Muscle layer of colon (tissue), 2 donors: ENCODE results near the gene PCIF1.

ENCODE experiments used
- H3K27ac ChIP-seq: one replicate; pipeline ENCODE4 v1.7.0; 2013; ENCODE audit warnings: low read depth, mild to moderate bottlenecking, low read length, moderate library complexity
- H3K27me3 ChIP-seq, 2 donors: one replicate each; pipeline ENCODE4 v1.7.0; 2013; ENCODE audit warnings: low read length in 2 of 2, mild to moderate bottlenecking in 2 of 2; ENCODE audit not compliant: insufficient read depth in 2 of 2, control insufficient read depth in 1 of 2
- H3K36me3 ChIP-seq: one replicate; pipeline ENCODE4 v1.7.0; 2013; ENCODE audit warnings: mild to moderate bottlenecking, low read length; ENCODE audit not compliant: insufficient read depth
- H3K4me1 ChIP-seq: one replicate; pipeline ENCODE4 v1.7.0; 2013; ENCODE audit warnings: mild to moderate bottlenecking, low read length; ENCODE audit not compliant: insufficient read depth
- H3K4me3 ChIP-seq, 2 donors: one replicate each; pipeline ENCODE4 v1.7.0; 2013; ENCODE audit warnings: low read length in 2 of 2, low read depth in 1 of 2, mild to moderate bottlenecking in 1 of 2, moderate library complexity in 1 of 2
- H3K9ac ChIP-seq: one replicate; pipeline ENCODE4 v1.7.0; 2013; ENCODE audit warnings: low read length
- H3K9me3 ChIP-seq: one replicate; pipeline ENCODE4 v1.7.0; 2013; ENCODE audit warnings: mild to moderate bottlenecking, low read length
- donor health status: abdominal sarcoma.
- donor health status: Adenocarcinoma of cecum.

Gene PCIF1

DNA sequence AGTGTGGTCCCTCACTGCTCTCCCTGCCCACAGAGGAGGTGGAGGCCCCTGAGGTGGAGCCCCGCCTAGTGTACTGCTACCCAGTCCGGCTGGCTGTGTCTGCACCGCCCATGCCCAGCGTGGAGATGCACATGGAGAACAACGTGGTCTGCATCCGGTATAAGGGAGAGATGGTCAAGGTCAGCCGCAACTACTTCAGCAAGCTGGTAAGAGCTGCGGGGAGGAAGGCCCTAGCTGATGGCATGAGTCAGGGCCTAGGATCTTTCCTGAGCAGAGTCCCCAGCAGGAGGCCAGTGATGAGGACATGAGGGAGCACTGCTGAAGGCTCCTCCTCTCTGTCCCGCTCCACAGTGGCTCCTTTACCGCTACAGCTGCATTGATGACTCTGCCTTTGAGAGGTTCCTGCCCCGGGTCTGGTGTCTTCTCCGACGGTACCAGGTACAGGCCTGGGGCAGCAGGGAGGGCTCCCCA lies 11.2 kb downstream of the PCIF1 start:
- peaks cover 89% of the 10 kb centered on the region for H3K36me3 ChIP-seq
- no peaks in the 10 kb centered on the region for H3K9me3 ChIP-seq
- no peaks in the 10 kb centered on the region for H3K27me3 ChIP-seq
- no peak overlapping the region for H3K9ac ChIP-seq
- H3K27ac ChIP-seq = no peak overlapping the region
- no peak overlapping the region for H3K4me3 ChIP-seq
- H3K4me1 ChIP-seq = no peaks in the 10 kb centered on the region

DNA sequence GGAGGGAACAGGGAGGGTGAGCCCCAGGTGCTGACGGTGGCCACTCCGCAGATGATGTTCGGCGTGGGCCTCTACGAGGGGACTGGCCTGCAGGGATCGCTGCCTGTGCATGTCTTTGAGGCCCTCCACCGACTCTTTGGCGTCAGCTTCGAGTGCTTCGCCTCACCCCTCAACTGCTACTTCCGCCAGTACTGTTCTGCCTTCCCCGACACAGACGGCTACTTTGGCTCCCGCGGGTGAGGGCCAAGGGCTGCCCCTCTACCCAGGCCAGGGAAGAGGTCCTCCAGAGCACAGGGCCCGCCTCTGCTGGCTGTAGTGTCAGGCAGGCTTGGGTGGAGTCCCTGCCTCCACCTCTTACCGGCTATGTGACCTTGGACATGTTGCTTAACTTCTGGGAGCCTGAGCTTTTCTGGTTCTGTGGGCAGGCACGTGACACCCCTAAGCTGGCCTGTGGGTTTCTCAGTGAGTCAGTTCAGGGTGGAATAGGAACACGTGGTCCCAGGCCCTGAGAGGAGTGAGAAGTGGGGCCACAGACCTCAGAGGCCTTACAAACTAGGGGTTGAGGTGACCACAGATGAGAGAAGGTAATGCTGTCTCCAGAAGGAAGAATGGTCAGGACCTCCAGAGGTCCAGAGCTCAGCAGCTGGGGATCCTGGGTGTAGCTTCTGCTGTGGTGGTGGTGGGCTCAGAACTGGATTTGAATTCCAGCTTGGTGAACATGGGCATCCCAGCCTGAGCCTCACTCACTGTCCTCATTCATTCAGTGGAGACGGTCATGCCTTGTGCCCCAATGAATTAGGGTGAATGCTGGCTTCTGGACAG lies 11.9 kb downstream of the PCIF1 start:
- H3K27ac ChIP-seq = peak overlapping the region; percentile 34
- H3K9ac ChIP-seq = no peak overlapping the region

DNA sequence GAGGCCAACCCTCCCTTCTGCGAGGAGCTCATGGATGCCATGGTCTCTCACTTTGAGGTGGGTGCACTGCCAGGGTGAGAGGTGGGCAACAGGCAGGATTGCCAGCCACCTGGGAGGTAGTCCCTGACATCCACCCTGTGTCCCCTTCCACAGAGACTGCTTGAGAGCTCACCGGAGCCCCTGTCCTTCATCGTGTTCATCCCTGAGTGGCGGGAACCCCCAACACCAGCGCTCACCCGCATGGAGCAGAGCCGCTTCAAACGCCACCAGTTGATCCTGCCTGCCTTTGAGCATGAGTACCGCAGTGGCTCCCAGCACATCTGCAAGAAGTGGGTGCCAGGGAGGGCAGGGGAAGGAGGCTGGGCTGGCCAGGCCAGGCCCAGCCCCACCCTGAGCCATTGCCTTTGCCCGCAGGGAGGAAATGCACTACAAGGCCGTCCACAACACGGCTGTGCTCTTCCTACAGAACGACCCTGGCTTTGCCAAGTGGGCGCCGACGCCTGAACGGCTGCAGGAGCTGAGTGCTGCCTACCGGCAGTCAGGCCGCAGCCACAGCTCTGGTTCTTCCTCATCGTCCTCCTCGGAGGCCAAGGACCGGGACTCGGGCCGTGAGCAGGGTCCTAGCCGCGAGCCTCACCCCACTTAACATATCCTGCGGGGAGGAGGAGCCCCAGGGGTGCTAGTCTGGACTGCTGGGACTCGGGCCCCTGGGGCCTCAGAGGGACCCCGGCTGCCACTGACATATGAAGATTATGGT lies 12.8 kb downstream of the PCIF1 start:
- peaks cover 98% of the 10 kb centered on the region for H3K36me3 ChIP-seq
- H3K9me3 ChIP-seq = no peaks in the 10 kb centered on the region
- H3K4me3 ChIP-seq = no peak overlapping the region
- no peak overlapping the region for H3K9ac ChIP-seq
- H3K27ac ChIP-seq = no peak overlapping the region
- H3K4me1 ChIP-seq = no peaks in the 10 kb centered on the region
- H3K27me3 ChIP-seq = no peaks in the 10 kb centered on the region

More for the DNA sequence above, 11.9 kb downstream of the PCIF1 start:
- H3K4me1 ChIP-seq = no peaks in the 10 kb centered on the region
- no peaks in the 10 kb centered on the region for H3K9me3 ChIP-seq
- no peak overlapping the region for H3K4me3 ChIP-seq
- peaks cover 89% of the 10 kb centered on the region for H3K36me3 ChIP-seq
- H3K27me3 ChIP-seq = no peaks in the 10 kb centered on the region

DNA sequence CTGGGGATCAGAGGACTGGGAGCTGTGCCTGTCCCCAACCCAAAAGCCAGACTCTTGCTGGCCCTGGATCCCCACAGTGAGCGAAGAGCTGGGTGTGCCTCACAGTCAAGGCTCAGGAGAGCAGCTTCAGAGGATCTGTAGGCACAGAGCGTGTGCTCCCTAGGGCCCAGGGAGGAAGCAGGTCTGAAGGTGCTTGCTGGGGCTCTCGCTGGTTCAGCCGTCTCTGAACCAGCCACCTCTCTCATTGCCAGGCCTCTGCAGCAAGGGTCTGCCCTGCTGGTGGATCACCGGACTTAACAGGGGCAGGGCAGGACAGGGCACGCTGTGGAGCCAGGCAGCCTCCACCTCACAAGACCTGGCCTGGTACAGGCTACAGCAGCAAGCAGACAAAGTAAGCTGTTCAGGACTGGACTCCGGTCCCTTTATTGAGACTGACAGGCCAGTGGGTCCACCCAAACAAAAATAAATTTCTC lies 13.8 kb downstream of the PCIF1 start:
- Histone ChIP-seq H3K36me3 (peaks cover 98% of the 10 kb centered on the region), H3K27ac (no peak overlapping the region), H3K9me3 (no peaks in the 10 kb centered on the region), H3K4me3 (no peak overlapping the region), H3K9ac (no peak overlapping the region), H3K27me3 (no peaks in the 10 kb centered on the region), H3K4me1 (no peaks in the 10 kb centered on the region)

DNA sequence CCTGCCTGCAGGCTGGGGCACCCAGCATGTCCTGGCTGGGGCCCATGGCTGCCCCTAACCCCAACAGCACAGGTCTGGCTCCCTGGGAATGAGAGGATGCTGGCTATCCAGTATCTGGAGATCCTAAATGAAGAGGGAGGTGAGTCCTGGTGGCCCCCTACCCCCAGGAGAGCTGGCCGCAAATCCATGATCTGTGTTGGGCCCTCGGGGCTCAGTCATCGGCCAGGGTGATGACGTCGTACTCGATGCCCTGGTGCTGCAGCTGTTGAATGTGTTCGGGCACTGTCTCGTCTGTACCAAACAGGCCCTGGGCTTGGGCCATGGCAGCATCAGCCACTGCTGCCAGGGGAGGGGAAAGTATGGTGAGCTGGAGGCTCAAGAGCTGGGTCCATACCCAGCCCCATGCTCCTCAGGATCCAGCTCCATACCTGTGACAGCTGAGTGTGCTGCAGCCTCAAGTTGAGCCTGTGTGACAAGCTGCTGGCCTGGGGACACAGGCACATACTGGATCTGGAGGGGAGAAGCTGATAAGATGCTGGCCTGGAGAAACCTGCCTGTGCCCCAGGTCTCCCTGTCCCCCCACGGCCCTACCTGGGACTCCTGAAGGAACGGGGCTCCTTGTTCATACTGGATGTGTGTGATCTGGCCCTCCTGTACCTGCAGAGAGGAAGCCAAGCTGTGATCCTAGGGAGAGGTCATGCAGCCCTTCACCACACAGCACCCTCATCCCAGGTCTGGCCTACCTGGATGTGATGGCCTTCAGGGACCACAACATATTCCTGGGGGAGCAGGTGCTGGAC lies 14.5 kb downstream of the PCIF1 start:
- Histone ChIP-seq H3K27me3 (no peaks in the 10 kb centered on the region), H3K27ac (no peak overlapping the region), H3K9me3 (no peaks in the 10 kb centered on the region), H3K4me1 (no peaks in the 10 kb centered on the region), H3K9ac (no peak overlapping the region), H3K36me3 (peaks cover 98% of the 10 kb centered on the region), H3K4me3 (no peak overlapping the region)

DNA sequence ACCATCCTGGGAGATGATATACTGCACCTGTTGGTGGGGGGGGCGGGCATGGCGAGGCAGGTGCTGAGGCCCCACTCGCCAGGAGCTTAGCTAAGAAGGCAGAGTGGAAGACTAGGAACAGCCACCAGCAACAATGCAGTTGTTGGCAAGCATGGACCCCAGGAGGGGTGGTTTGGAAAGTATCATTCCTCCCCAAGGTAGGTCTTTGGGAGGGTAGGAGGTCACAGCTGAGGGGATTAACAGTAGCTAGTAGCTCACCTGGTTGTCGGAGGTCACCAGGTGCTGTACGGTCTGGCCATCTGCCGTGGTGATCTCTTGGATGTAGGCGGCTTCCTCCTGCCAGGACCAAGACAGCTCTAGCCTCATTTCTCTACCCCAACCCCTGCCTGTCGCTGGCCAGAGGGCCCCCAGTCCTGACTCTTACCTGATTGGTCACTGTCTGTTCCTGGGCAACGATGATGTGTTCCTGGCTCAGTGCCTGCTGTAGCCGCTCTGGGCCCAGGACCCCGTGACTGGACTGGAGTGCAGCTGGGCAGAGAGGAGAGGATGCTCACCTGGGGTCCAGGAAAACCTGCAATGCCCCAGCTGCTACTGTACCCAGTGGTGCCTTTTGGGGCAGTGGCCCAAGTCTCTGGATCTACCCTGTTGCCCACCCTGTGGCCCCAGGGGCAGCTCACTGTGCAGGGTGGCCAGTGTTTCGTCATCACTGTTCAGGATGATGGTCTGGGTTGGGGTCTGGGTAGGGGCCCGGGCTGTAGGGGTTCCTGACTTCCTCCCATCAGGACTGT lies 15.3 kb downstream of the PCIF1 start:
- H3K4me3 ChIP-seq = no peak overlapping the region
- H3K9me3 ChIP-seq = no peaks in the 10 kb centered on the region
- peaks cover 92% of the 10 kb centered on the region for H3K36me3 ChIP-seq
- H3K27me3 ChIP-seq = no peaks in the 10 kb centered on the region
- no peak overlapping the region for H3K9ac ChIP-seq
- H3K4me1 ChIP-seq = no peaks in the 10 kb centered on the region
- no peak overlapping the region for H3K27ac ChIP-seq

DNA sequence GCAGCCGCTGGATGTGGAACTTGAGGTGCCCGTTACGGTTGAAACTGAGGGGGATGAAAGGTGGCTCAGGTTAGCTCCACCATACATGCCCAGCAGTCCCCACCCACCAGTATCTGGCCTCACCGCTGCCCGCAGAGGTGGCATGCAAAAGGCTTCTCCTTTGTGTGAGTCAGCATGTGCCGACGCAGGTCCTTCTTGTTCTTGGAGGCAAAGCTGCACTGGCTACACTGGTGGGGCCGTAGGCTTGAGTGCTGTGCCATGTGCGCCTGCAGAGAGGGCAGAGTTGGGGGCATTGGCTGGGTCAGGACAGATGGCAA lies 15.8 kb downstream of the PCIF1 start:
- Histone ChIP-seq H3K27ac (no peak overlapping the region), H3K9me3 (no peaks in the 10 kb centered on the region), H3K27me3 (no peaks in the 10 kb centered on the region), H3K9ac (no peak overlapping the region), H3K4me1 (no peaks in the 10 kb centered on the region), H3K36me3 (peaks cover 87% of the 10 kb centered on the region), H3K4me3 (no peak overlapping the region)

DNA sequence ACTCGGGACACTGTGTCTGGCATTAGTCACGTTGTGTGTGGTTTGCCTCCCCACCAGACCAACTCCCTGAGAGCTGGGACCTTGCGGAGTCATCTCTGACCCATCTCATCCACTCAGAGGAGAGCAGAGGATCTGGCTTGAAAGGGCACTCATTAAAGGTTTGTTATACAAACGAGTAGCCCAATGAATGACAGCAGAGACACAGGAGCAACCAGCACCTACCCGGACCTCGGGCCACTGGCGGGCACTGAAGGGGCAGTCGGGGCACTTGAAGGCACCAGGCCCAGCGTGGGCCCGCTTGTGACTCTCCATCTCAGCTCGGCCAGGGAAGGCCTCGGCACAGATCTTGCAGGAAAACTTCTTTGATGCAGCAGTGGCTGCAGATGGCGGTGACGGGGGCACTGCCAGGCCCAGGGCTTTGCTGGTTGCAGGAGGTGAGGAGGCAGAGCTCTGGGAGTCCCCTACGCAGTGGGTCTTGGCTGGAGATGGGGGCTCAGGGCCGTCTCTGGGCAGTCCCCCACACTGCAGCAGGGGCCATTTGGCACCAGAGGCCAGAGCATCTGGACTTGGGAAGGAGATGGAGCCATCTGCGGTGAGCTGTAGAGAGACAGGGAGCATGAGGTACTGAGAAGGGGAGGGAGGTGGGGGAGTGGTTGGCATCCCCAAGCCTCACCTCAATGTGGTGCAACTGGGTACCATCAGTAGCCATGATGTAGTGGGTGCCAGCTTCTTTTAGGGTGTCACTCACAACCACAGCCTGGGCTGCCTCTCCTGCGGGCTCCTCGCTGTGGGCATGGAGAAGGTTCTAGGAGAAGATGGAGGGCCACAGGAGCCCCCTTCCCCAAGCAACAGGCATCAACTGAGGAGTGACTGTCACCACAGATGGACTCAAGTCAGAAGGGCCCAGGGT lies 17.7 kb downstream of the PCIF1 start:
- Histone ChIP-seq H3K27ac (no peak overlapping the region), H3K36me3 (peaks cover 68% of the 10 kb centered on the region)

DNA sequence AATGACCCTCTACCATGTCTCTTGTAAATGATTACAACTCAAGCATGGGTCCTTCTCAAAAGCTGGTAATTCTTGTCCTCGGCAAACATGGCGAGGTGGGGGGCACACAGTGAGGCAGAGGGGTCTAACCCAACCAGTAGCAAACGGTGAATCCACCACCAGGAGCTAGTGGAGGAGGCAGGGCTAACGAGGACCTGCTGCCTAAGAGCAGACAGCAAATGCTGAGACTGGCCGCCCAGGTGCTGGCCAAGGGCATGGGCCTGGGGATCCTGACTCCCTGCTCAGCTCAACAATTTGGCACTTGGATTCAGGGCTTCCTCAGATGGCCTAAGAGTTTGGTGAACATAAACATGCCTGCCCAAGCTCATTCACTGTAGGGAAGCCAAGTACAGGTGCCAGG lies 18.4 kb downstream of the PCIF1 start:
- Histone ChIP-seq H3K27ac (no peak overlapping the region), H3K36me3 (peaks cover 63% of the 10 kb centered on the region), H3K4me3 (no peak overlapping the region), H3K27me3 (no peaks in the 10 kb centered on the region), H3K9ac (no peak overlapping the region), H3K4me1 (no peaks in the 10 kb centered on the region), H3K9me3 (no peaks in the 10 kb centered on the region)

More for the DNA sequence above, 17.7 kb downstream of the PCIF1 start:
- Histone ChIP-seq H3K27me3 (no peaks in the 10 kb centered on the region), H3K4me3 (no peak overlapping the region), H3K4me1 (no peaks in the 10 kb centered on the region), H3K9me3 (no peaks in the 10 kb centered on the region), H3K9ac (no peak overlapping the region)

DNA sequence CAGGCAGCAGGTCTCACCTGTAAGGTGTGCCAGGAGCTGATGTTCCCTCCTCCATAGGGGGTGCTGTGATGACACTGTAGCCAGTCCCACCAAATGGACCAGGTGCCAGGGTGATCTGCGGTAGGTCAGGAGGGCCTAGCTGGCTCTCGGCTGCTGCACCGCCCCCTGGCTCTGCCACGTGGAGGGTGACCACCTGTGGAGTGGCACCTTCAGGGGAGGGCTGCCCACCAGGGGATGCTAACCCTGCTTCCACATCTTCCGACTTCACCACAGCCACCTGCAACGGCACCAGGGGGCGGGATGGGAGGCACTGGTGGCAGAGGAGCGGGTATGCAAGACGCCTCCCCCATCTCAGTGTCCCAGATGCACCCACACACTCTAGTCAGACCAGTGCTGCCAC lies 19.2 kb downstream of the PCIF1 start:
- Histone ChIP-seq H3K27ac (no peak overlapping the region), H3K9ac (no peak overlapping the region), H3K4me1 (no peaks in the 10 kb centered on the region), H3K4me3 (no peak overlapping the region), H3K9me3 (no peaks in the 10 kb centered on the region), H3K27me3 (no peaks in the 10 kb centered on the region), H3K36me3 (peaks cover 63% of the 10 kb centered on the region)
